ENCODE data around the gene ZNF789. TPM values are rescaled to one million over a fixed set of nuclear protein-coding genes. Genes with fewer than 3 reads are reported as not detected.
"Not testable (repeated sequence)": the region's sequence is repeated elsewhere in the genome, so short reads cannot be mapped to it uniquely, and the experiment has no call there.

Gene ZNF789
- polyA plus RNA-seq (2013, experiment 1 of 2; ENCODE audit: insufficient read length), result 8.5 TPM
- polyA plus RNA-seq (2013, experiment 2 of 2; ENCODE audit: insufficient read length), result 9.5 TPM

DNA sequence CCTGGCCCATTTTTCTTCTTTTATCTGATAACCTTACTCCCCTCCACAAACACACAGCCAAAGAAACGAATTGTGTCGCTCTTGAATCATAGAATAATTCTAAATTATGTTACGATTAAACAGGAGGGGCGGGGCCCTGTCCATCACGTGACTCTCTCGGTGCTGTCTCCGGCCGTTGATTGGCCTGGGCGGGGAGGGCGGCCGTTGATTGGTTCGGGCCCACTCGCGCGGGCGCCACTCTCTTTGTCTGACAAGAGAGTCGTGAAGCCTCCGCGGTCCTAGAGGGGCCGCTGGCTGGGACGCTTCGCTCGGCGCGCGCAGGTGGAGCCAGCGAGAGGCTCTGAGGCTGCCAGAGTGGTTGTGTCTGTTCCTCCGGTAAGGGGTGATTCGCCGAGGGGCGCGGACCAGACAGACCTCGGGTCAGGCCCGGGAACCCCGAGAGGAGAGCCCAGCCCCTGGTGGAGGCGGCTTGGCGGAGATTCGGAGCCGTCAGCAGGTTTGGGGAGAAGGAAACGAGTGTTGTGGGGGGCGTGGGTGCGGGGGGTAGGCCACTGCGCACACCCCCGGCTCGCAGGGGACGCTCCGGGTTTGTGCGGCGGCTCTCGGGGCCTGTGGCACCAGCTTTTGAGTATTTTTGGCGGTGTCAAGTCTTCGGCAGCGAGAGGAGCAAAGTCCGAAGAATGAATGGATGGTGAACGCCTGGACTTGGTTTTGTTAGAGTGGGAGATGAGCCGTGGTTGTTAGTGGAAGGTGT, at the start of gene ZNF789:
Gene ZNF789 (plus strand): TSS at position 330 of the 754 bp plus-strand sequence. CDS start 3,567 bp downstream, outside the sequence.
- DNase-seq, result peak; percentile 96

DNA sequence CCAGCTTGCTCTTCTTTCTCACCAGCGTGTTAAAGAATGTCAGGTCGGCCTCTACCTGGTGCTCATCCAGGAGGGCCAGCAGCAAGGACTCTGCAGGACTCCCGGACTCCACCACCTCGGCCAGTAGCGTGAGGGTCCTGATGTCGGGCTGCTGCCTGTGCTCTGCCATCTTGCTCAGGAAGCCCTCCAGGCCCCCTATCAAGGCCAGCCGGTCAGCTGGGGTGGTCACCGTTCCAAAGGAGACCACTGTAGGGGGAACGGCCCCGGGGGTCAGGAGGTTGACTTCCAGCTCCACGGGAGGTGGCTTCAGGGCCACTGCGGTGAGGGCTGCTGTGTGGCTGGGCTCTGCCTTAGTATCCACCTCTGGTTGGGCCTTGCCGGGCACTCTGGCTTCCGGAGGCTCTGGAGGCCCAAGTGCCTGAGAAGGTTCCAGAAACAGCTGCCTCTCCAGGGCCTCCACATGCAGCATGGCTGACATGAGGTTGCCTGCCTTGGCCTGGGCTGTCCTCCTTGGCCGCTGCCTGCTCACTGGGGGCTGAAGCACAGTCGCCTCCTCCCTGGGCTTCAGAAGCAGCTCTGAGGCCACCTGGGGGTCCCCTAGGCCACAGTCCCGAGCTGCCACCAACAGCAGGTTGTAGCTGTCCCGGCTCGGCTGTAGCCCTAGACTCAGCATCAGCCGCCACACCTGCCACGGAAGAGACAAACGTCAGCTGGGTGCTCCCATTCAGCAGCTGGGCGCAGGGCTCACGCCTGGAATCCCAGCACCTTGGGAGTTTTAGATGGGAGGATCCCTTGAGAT, 47.6 kb upstream of the ZNF789 start:
- DNase-seq, result no peak

DNA sequence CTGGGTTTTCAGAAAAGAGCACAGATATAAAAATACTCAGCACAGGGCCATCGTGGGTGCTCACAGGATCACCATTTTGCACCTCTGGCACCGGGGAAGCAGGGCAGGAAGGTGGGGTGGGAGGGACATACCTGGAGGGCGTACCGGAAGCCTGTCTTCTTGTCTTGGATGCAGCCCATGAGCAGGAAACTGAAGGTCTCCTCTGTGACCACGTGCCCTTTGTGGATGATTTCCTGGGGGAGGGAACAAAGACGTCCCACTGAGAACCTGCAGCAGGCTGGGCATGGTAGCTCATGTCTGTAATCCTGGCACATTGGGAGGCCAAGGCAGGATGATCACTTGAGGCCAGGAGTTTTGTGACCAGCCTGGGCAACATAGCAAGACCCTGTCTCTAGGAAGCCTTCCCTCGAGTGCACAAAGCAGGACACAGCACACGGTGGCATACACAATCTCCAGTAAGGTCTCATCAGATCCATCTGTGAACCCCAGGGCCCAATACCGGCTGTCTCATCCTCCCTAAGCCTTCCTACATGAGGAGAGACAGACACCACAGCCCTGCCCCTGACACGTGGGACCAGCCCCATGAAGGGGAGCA, 43.6 kb upstream of the ZNF789 start:
- DNase-seq, result no peak

DNA sequence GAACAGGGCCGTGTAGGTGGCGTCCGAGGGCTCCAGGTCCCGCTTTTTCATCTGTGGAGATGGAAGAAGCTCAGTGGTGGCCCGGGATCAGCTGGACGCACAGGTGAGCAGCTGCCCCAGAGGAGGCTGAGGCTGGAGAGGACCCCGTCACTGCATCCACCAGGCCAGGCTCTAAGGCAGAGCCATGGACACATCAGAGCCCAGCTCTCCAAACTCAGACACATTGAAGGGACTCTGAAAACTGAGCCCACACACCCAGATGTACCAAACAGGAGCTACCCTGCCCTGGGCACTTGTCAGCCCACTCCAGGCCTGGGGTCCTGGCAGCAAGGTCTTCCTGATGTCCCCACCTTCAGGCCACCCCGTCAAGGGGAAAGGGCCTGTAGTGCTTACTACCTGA, 42.9 kb upstream of the ZNF789 start:
- no peak for DNase-seq

DNA sequence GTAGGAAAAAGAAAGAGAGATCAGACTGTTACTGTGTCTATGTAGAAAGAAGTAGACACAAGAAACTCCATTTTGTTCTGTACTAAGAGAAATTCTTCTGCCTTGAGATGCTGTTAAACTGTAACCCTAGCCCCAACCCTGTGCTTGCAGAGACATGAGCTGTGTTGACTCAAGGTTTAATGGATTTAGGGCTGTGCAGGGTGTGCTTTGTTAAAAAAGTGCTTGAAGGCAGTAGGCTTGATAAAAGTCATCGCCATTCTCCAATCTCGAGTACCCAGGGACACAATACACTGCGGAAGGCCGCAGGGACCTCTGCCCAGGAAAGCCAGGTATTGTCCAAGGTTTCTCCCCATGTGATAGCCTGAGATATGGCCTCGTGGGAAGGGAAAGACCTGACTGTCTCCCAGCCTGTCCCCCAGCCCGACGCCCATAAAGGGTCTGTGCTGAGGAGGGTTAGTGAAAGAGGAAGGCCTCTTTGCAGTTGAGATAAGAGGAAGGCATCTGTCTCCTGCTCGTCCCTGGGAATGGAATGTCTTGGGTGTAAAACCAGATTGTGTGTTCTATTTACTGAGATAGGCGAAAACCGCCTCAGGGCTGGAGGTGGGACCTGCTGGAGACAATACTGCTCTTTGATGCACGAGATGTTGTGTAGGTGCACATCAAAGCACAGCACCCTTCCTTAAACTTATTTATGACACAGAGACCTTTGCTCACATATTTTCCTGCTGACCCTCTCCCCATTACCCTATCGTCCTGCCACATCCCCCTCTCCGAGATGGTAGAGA, 40.7 kb upstream of the ZNF789 start:
- DNase-seq, result not testable (repeated sequence)

DNA sequence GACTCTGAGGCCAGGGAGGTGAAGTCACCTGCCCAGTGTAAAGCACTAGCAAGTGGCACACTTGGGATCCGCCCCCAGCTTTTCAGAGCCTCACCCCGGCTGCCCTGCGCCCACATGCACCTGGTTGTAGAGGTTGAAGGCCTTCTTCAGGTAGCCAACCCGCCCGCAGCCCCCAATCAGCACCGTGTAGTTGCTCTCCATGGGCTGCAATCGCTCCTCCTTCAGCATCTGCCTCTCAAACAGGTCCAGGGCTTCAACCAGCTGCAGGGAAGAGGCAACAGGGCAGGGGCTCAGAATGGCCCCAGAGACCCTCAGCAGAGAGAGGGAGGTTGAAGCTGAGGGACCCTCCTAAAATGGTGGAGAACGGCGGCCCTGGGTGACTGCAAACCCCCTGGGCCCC, 39.5 kb upstream of the ZNF789 start:
- DNase-seq, result no peak

DNA sequence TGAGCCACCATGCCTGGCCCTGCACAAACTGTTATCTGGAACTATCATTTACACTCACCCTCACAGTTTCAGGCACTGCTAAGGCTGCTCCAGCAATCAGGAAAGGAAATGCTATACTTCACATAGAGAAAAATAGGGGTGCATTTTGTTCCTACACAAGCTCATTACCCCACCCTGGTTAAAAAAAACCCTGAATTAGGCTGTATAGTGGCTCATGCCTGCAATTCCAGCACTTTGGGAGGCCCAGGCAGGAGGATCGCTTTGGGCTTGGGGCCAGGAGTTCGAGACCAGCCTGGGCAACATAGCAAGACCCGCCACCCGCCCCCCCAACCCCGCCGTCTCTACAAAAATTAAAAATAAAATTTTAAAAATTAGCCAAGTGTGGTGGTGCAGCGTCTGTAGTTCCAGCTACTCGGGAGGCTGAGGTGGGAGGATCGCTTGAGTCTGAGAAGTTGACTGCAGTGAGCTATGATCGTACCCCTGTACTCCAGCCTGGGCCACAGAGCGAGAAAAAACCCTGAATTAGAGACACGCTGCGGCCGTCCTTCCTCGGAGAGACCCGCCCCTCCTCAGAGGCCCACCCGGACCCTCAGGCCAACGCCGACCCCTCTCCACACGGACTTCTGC, 34.6 kb upstream of the ZNF789 start:
- DNase-seq, result no peak

DNA sequence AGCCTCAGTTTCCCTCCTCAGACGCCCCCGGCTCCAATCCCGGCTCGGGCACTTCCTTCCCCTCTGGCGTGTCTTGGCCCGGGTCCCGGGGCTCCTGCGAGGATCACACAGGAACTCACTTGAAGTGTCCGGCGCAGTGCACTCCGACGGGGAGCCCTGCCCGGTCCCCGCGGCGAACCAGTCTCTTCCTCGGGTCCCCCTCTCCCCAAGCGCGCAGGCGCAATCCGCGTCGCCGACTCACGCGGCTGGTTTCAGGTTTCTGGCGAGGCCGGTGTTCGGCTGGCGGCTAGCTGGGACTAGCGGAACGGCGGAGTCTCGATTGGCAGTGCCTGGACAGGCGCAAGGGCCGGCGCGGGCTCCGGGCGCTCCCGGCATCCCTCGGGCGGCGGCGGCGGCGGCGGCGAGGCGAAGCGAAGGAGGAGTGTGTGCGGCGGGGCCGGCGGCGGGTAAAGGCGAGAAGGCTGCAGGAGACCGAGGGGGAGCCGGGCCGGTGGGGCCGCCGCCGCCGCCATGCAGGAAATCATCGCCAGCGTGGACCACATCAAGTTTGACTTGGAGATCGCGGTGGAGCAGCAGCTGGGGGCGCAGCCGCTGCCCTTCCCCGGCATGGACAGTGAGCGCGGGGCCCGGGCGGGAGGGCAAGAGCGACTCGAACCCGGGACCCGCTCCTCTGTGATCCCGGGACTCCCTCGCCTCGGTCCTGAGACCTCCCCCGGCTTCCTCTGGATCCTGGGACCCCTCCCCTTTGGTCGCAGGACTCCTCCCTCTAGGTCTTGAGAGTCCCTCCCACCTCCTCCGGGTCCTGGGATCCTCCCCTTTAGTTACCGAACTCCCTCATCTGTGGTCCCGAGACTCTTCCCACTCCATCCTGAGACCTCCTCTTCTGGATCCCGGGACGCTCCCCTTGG, 33.9 kb upstream of the ZNF789 start, which contains the start of the genes CPSF4 and PTCD1:
Gene CPSF4 (plus strand): TSS at position 371 of the 908 bp plus-strand sequence. CDS start 140 bp downstream, at position 511.
Gene PTCD1 (minus strand): TSS at position 226 of the 908 bp plus-strand sequence. CDS start 3,556 bp downstream, outside the sequence.
- DNase-seq, result peak; percentile 95

DNA sequence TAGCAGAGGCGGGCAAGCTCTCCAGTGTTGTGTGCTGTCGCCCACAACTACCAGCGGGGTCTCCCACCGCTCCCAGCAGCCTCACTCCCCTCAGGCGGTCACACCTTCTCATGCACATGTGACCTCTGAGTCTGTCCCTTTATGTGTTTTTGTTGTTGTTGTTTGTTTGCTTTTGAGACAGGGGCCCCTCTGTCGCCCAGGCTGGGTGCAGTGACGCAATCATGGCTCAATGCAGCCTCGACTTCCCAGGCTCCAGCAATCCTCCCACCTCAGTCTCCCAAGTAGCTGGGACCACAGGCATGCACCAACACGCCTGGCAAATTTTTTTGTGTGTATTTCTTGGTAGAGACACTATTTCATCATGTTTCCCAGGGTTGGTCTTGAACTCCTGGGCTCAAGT, 32.5 kb upstream of the ZNF789 start:
- DNase-seq, result peak; percentile 47

DNA sequence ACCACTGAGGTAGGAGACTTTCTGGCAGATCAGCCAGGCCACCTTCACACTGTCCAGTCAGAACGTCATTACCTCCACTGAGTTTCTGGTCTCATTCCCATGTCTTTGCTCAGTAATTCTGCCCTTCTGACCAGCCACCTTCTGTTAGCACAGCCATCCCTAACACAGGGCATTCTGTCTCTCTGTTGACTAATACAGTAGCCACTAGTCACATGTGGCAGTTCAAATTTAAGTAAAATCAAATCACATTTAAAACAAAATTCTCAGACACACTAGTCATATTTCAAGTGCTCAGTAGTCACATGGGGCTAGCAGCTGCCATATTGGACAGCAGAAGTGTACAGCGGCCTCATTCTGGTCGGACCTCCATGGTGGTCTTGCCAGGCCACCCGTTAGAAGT, 26.6 kb upstream of the ZNF789 start:
- DNase-seq, result no peak

DNA sequence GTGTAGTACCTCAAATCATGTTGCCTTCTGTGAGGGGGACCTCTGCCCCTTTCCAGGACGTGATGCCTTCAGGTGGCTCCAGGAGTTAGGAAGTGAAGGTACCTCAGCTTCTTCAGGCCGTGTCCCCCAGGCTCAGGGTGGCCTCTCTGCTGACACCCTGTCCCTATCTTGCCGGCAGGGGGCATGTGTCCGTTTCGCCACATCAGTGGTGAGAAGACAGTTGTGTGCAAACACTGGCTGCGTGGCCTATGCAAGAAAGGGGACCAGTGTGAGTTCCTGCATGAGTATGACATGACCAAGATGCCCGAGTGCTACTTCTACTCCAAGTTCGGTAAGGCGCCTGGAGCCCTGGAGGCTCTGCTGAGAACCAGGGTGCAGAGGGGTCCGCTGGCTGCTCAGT, 24.7 kb upstream of the ZNF789 start:
- DNase-seq, result no peak

DNA sequence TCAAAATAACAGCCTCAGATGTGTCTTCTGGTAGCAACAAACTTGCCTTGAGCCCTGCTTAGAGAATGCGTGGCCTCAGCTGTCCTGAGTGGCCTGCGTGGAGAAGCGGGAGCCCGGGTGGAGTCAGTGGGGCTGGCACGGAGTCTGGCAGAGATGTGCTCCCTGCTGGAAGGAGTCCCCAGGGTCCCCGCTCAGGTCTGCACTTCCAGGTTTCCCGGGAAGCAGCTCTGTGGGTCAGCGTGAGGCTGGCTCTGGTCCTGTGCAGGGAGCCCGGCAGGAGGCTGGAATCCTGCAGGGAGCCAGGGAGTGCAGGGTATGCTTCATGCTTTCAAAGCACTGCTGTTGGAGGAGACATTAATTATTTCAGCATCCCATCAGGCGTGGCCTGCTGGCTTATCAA, 23.8 kb upstream of the ZNF789 start:
- no peak for DNase-seq

DNA sequence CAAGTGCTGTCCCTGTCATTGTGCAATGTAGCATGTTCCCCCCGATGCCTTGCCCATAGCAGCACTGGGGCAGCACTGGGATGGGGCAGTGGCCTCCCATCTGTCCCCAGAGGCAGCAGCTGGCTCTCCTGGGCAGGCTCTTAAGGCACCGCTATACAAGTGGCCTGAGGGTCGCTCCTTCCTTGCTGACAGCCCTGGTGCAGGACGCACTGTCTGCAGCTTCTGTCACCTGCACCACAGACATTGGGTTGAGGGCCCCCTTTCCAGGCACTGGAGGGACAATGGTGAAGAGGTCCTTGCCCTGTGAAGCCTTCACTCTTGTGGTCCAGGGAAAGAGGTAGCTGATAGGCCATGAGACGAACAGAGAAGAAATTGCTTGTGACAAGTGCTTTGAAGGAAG, 23.4 kb upstream of the ZNF789 start:
- DNase-seq, result no peak

DNA sequence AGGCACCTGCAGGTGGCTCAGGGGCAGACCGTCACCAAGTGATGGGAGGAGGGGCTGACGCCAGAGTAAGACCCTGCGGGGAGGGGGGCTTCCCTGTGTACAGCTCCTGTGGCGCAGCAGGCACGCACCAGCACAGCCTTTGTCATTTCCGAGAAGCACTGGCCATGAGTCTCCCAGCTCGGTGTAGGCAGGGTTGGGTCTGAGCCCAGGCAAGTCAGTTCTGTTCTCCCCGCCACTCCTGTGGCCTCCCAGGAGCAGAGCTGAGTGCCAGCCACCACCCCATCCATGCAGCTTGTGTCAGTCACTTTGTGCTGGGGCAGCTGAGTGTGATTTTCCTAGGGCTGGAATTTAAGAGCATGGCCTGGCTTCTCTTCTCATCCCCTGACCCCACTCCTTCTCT, 20.8 kb upstream of the ZNF789 start:
- DNase-seq, result no peak

DNA sequence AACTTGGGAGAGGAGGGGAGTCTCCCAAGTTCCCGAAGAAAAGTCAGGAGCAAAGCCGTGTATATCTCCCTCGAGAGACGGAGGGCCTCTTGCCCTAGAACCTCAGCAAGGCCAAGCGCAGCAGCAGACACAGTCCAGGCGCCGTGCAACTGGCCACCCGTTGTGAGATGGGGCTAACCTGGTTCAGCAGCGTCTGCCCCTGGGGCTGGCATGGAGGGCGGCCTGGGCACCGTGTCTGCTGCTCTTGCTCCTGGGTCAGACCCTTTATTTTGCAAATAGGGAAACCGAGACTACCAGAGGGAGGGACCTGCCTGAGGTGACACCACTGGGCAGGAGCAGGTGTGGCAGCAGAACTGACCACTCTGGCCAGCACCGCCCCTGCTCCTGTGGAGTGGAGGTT, 20.1 kb upstream of the ZNF789 start:
- DNase-seq, result no peak

DNA sequence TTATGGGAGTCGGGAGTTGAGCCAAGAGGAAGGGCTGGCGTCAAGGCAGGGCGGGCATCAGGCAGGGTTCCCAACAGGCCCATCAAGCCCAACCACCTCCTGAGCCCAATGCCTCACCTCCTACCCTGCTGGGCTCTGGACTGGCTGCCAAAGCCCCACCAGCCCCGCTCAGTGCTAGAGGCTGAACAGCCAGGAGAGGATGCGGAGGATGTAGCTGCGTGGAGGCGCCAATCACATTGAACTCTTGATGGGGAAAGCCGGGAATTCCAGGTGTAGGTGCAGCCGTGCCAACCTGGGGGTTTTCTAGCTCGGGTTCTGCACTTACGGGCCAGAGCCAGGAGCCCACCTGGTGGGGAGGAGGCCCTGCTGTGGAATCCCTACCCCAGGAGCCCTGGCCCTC, 19.6 kb upstream of the ZNF789 start:
- DNase-seq, result no peak

DNA sequence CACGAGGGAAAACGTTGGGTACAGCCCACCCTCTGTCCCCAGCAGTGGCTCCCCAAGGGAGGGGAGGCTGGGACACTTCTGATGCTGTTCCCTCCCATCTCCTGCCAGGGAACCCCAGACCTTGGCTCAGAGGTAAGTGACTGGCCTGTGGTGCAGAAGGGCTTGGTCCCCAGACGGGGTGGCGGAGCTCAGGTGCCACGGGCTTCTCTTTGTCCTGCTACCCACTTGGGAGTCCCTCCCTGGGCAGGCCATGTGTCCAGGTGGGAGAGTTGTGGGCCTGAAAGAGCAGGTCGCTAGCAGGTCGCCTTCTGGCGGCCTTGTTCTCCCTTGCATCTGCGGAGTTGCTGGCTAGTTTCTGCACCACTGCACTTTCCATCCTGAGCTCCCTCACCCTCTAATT, 16.8 kb upstream of the ZNF789 start:
- no peak for DNase-seq

DNA sequence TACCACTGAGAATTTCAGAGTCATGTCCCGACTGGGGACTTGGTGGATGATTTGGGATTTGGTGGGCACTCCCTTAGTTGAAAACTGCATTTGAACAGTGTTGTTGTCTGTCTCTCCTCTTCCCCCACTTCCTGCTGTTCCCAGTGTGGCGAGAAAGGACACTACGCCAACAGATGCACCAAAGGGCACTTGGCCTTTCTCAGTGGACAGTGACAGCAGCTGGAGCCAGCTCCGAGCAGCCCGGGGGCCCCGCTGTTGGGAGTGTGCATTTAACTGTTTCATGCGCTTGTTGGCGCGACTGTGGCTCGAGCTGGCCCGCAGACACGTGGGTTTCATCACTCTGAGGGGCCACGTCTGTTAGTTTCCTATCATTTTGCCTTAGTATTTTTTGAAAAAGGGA, 16.4 kb upstream of the ZNF789 start:
- DNase-seq, result no peak

DNA sequence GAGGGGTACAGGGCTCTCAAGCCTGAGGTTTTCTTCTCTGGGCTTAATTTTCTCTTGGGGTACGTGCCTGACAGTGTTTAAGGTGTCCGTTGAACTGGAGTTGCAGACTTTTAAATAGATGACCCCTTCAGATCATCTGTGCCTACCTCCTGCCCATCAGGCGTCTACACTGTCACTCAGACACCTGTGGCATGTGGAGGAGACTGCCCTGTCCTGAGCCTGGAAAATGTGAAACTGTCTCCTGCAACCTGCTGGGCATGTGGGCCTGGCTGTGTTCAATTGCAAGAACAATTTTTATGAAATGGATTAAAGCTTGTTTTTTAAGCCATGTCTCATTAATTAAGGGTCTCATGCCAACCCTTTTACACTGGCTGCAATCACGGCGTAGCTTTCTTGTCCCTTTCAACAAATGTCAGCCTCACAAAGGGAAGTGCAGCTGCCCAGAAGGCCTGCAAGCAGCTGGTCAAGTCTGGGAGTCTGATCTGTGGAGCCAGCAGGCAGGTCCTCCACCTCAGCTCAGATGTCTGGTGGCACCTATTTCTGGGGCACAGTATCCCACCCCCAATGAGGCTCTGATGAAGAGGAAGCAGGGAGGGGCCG, 15.5 kb upstream of the ZNF789 start:
- DNase-seq, result no peak

Measured in fibroblast of skin of abdomen (primary cell).